WERI-Rb-1 (cell line): ENCODE measurements around the gene TARBP1.
"Not testable (repeated sequence)": the region's sequence is repeated elsewhere in the genome, so short reads cannot be mapped to it uniquely, and the experiment has no call there.

Experiments used
- DNase-seq: peaks from one replicate; pipeline ENCODE4 v3.0.0-alpha.2; 2020
- H3K27ac ChIP-seq: fragments of 250-450 bp; sonication (Bioruptor Pico); 2 replicates; pipeline ENCODE4 v1.5.1; 2020; ENCODE audit warnings: mild to moderate bottlenecking, moderate library complexity
- H3K27me3 ChIP-seq: fragments of 250-450 bp; sonication (Bioruptor Pico); 2 replicates; pipeline ENCODE4 v1.5.1; 2021; ENCODE audit warnings: mild to moderate bottlenecking, low read depth, moderate library complexity; ENCODE audit not compliant: insufficient read depth, severe bottlenecking
- H3K36me3 ChIP-seq: fragments of 250-450 bp; sonication (Bioruptor Pico); 2 replicates; pipeline ENCODE4 v1.5.1; 2020; ENCODE audit warnings: mild to moderate bottlenecking, moderate library complexity
- H3K4me3 ChIP-seq: 2 replicates; pipeline ENCODE4 v1.5.1; 2011; ENCODE audit warnings: low read depth, mild to moderate bottlenecking, control low read depth, low read length
- H3K9me3 ChIP-seq: fragments of 250-450 bp; sonication (Bioruptor Pico); 2 replicates; pipeline ENCODE4 v1.5.1; 2021; ENCODE audit warnings: mild to moderate bottlenecking, moderate library complexity; ENCODE audit not compliant: severe bottlenecking
- TF ChIP-seq, protein P1 (sequence below): IDR thresholded peaks from 2 replicates; pipeline ENCODE4 v1.5.1; 2011; ENCODE audit warnings: low read depth, mild to moderate bottlenecking, control low read depth, inconsistent platforms, low read length

TARBP1 gene

DNA sequence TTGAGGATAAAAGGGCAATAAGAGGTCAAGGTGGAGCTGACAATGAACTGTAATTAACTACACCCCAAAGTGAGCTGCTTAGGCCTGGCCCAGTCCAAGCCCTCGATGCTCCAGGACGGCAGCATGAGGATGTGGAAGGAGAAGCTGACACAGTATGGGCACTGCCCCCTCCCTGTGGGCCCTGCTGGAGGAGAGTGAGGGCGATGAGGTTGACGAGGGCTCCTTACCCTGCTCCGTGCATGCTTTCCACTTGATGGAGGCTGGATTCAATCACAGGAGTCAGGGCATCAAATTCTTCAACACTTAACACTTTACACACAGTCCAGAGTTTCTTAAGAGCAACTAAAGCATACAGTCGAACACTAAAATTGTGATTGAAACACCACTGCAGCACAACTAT lies 73.3 kb downstream of the TARBP1 start:
- TF ChIP-seq, protein P1, sequence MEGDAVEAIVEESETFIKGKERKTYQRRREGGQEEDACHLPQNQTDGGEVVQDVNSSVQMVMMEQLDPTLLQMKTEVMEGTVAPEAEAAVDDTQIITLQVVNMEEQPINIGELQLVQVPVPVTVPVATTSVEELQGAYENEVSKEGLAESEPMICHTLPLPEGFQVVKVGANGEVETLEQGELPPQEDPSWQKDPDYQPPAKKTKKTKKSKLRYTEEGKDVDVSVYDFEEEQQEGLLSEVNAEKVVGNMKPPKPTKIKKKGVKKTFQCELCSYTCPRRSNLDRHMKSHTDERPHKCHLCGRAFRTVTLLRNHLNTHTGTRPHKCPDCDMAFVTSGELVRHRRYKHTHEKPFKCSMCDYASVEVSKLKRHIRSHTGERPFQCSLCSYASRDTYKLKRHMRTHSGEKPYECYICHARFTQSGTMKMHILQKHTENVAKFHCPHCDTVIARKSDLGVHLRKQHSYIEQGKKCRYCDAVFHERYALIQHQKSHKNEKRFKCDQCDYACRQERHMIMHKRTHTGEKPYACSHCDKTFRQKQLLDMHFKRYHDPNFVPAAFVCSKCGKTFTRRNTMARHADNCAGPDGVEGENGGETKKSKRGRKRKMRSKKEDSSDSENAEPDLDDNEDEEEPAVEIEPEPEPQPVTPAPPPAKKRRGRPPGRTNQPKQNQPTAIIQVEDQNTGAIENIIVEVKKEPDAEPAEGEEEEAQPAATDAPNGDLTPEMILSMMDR = no peak
- Histone ChIP-seq H3K36me3 (peaks cover 42% of the 10 kb centered on the region), H3K4me3 (no peak overlapping the region), H3K27me3 (no peaks in the 10 kb centered on the region), H3K9me3 (no peaks in the 10 kb centered on the region), H3K27ac (no peak overlapping the region)
- no peak for DNase-seq

DNA sequence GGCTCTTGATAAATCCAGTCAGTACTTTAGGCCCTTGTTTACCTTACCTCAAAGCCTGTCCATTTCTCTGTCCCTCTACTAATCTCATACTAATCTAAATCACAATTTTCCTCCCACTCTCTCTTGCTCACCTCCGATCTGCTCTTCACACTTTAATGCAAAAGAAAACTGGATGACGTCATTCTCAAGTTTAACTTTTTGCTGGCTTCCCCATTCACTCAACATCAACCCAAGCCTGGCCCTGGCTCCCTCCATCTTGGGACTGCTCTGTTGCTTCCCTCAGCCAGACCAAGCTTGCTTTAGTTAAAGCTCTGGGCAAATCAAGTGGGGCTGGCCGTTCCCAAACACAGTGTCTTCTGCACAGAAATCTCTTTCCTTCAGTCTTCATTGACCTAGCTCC lies 76.0 kb downstream of the TARBP1 start:
- no peaks in the 10 kb centered on the region for H3K27me3 ChIP-seq
- peaks cover 30% of the 10 kb centered on the region for H3K36me3 ChIP-seq
- TF ChIP-seq, protein P1 = no peak
- no peak for DNase-seq
- H3K27ac ChIP-seq = no peak overlapping the region
- no peak overlapping the region for H3K4me3 ChIP-seq
- no peaks in the 10 kb centered on the region for H3K9me3 ChIP-seq

DNA sequence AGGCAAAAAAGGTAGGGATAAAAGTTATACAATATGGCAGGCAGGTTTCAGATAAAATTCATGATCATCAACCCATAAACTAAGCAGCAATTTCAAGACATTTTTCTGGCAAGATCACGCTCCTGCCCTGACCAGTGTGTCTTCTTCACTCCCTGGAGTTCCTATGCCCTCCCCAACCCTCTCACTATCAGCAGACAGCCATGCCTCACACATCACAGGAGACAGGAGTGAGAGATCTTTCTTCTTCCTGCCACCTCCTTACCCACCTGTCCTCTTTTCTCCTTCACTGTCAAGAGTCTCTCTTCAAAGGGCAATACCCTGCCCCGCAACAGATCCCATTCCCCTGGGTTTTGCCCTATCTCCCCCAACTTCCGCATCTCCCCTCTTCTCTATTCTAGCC lies 77.3 kb downstream of the TARBP1 start:
- DNase-seq = no peak
- Histone ChIP-seq H3K9me3 (no peaks in the 10 kb centered on the region), H3K27me3 (no peaks in the 10 kb centered on the region), H3K4me3 (no peak overlapping the region), H3K36me3 (peaks cover 30% of the 10 kb centered on the region), H3K27ac (no peak overlapping the region)
- TF ChIP-seq, protein P1 = no peak

GRCh38 chr1:234400773-234401172 lies 78.2 kb downstream of the TARBP1 start:
- DNase-seq = no peak
- Histone ChIP-seq H3K4me3 (no peak overlapping the region), H3K36me3 (peaks cover 34% of the 10 kb centered on the region), H3K27me3 (no peaks in the 10 kb centered on the region), H3K27ac (no peak overlapping the region), H3K9me3 (no peaks in the 10 kb centered on the region)
- TF ChIP-seq, protein P1 = no peak

- H3K27me3 ChIP-seq, DNase-seq, H3K4me3 ChIP-seq, H3K9me3 ChIP-seq, H3K27ac ChIP-seq: not testable (repeated sequence)
- peaks cover 28% of the 10 kb centered on the region for H3K36me3 ChIP-seq
Measured at GRCh38 chr1:234399515-234399914, 79.5 kb downstream of the TARBP1 start.

GRCh38 chr1:234398849-234399381 lies 80.1 kb downstream of the TARBP1 start:
- TF ChIP-seq, protein P1 = no peak
- Histone ChIP-seq H3K4me3 (no peak overlapping the region), H3K27me3 (no peaks in the 10 kb centered on the region), H3K27ac (no peak overlapping the region), H3K36me3 (peaks cover 23% of the 10 kb centered on the region), H3K9me3 (no peaks in the 10 kb centered on the region)
- no peak for DNase-seq
